Smooth muscle cell (in vitro differentiated cells): ENCODE data around the gene DLG1. TPM values are rescaled to one million over a fixed set of nuclear protein-coding genes. Genes with fewer than 3 reads are reported as not detected.
A peak's percentile ranks its signal among the peaks of the same experiment; 100 is the strongest.

Experiments
- DNase-seq: peaks from one replicate; lab custom pipeline; 2025; ENCODE audit not compliant: unreplicated experiment; lab: John Stamatoyannopoulos, UW
- H2AFZ ChIP-seq: fragments of 200-600 bp; sonication (generic); 2 replicates; pipeline ENCODE4 v1.6.0; 2016; ENCODE audit warnings: antibody characterized with exemption, low read depth, mild to moderate bottlenecking
- H3F3A ChIP-seq: fragments of 200-600 bp; sonication (generic); 2 replicates; pipeline ENCODE4 v1.6.0; 2017; ENCODE audit warnings: antibody characterized with exemption, low read depth
- H3K27ac ChIP-seq: fragments of 200-600 bp; sonication (generic); 2 replicates; pipeline ENCODE4 v1.5.1; 2016; ENCODE audit warnings: low read depth, mild to moderate bottlenecking
- H3K27me3 ChIP-seq: fragments of 200-600 bp; sonication (generic); 2 replicates; pipeline ENCODE4 v1.6.1; 2016; ENCODE audit warnings: low read depth, mild to moderate bottlenecking
- H3K36me3 ChIP-seq: fragments of 200-600 bp; sonication (generic); 2 replicates; pipeline ENCODE4 v1.5.1; 2016; ENCODE audit warnings: low read depth
- H3K4me1 ChIP-seq: fragments of 200-600 bp; sonication (generic); 2 replicates; pipeline ENCODE4 v1.5.1; 2016; ENCODE audit warnings: low read depth
- H3K4me2 ChIP-seq: fragments of 200-600 bp; sonication (generic); 2 replicates; pipeline ENCODE4 v1.6.0; 2016; ENCODE audit warnings: mild to moderate bottlenecking
- H3K4me3 ChIP-seq: fragments of 200-600 bp; sonication (generic); 2 replicates; pipeline ENCODE4 v1.5.1; 2016; ENCODE audit warnings: mild to moderate bottlenecking
- H3K79me2 ChIP-seq: fragments of 200-600 bp; sonication (generic); 2 replicates; pipeline ENCODE4 v1.6.0; 2016; ENCODE audit warnings: low read depth, mild to moderate bottlenecking
- H3K9ac ChIP-seq: fragments of 200-600 bp; sonication (generic); 2 replicates; pipeline ENCODE4 v1.6.0; 2016; ENCODE audit warnings: low read depth
- H3K9me3 ChIP-seq: fragments of 200-600 bp; sonication (generic); replicated peaks from 2 replicates; pipeline ENCODE4 v1.5.1; 2016; ENCODE audit warnings: low read depth
- H4K20me1 ChIP-seq: fragments of 200-600 bp; sonication (generic); 2 replicates; pipeline ENCODE4 v1.6.0; 2016; ENCODE audit warnings: low read depth
- WGBS: methylation state at CpG from one replicate; pipeline ENCODE4 v1.1.7; 2016; ENCODE audit warnings: low lambda C conversion rate; 5-methylcytosine and 5-hydroxymethylcytosine counted together
- polyA plus RNA-seq: library from polyadenylated mRNA; unstranded; fragments of >200 nt; fragmentation: Nextera tagmentation; extraction: Ambion mirVana; gene quantifications from 2 replicates; pipeline ENCODE4 v1.2.1, GENCODE V29; 2016
- total RNA-seq: library from RNA; depleted of rRNA; stranded (reverse); fragments of >200 nt; gene quantifications from 2 replicates; pipeline ENCODE4 v1.2.3, GENCODE V29; 2014
- TF ChIP-seq, protein P1 (sequence below): fragments of 200-600 bp; sonication (generic); IDR thresholded peaks from 2 replicates; pipeline ENCODE4 v1.5.1; 2017; ENCODE audit warnings: borderline replicate concordance, mild to moderate bottlenecking, antibody characterized with exemption; ENCODE audit not compliant: insufficient read depth, poor library complexity, severe bottlenecking

DLG1 gene
- total RNA-seq (69.0 and 118 TPM in 2 replicates), polyA plus RNA-seq (23.5 and 31.7 TPM in 2 replicates)

- H2AFZ ChIP-seq: peak within 1 kb of the TSS; percentile 78
- H3F3A ChIP-seq: peaks cover 9% of the 10 kb centered on the region
- peaks cover 43% of the 10 kb centered on the region for H3K79me2 ChIP-seq
Observed at GRCh38 chr3:197298341-197298944, at the start of gene DLG1. Gene DLG1 (minus strand): TSS chr3:197298612. CDS start chr3:197297204, 1,408 bp downstream.

GRCh38 chr3:197348014-197348413, 49.6 kb upstream of the DLG1 start:
- TF ChIP-seq, protein P1, sequence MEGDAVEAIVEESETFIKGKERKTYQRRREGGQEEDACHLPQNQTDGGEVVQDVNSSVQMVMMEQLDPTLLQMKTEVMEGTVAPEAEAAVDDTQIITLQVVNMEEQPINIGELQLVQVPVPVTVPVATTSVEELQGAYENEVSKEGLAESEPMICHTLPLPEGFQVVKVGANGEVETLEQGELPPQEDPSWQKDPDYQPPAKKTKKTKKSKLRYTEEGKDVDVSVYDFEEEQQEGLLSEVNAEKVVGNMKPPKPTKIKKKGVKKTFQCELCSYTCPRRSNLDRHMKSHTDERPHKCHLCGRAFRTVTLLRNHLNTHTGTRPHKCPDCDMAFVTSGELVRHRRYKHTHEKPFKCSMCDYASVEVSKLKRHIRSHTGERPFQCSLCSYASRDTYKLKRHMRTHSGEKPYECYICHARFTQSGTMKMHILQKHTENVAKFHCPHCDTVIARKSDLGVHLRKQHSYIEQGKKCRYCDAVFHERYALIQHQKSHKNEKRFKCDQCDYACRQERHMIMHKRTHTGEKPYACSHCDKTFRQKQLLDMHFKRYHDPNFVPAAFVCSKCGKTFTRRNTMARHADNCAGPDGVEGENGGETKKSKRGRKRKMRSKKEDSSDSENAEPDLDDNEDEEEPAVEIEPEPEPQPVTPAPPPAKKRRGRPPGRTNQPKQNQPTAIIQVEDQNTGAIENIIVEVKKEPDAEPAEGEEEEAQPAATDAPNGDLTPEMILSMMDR: no peak
- H3K79me2 ChIP-seq: no peaks in the 10 kb centered on the region
- no peak overlapping the region for H2AFZ ChIP-seq
- no peaks in the 10 kb centered on the region for H4K20me1 ChIP-seq
- H3K4me3 ChIP-seq: no peak overlapping the region
- H3K27me3 ChIP-seq: no peaks in the 10 kb centered on the region
- WGBS: 97% methylated on average over 6 of the region's 6 CpGs
- no peaks in the 10 kb centered on the region for H3K9me3 ChIP-seq
- no peak overlapping the region for H3K27ac ChIP-seq
- H3K4me1 ChIP-seq: no peaks in the 10 kb centered on the region
- no peaks in the 10 kb centered on the region for H3K36me3 ChIP-seq
- no peak overlapping the region for H3K4me2 ChIP-seq
- no peak overlapping the region for H3K9ac ChIP-seq
- H3F3A ChIP-seq: peaks cover 10% of the 10 kb centered on the region
- no peak for DNase-seq

More at GRCh38 chr3:197298341-197298944, at the start of gene DLG1:
- Histone ChIP-seq H3K9me3 (no peaks in the 10 kb centered on the region), H3K27ac (peak within 1 kb of the TSS; percentile 63), H3K9ac (peak within 1 kb of the TSS; percentile 92), H3K4me2 (peak within 1 kb of the TSS; percentile 90), H3K4me3 (peak within 1 kb of the TSS; percentile 98), H4K20me1 (peaks cover 29% of the 10 kb centered on the region), H3K36me3 (peaks cover 5% of the 10 kb centered on the region), H3K4me1 (peaks cover 26% of the 10 kb centered on the region), H3K27me3 (no peaks in the 10 kb centered on the region)
- peak; percentile 84 for DNase-seq
- TF ChIP-seq, protein P1: no peak
- WGBS: 1% methylated on average over 24 of the region's 29 CpGs

- Histone ChIP-seq H3F3A (no peaks in the 10 kb centered on the region), H3K9me3 (no peaks in the 10 kb centered on the region), H4K20me1 (no peaks in the 10 kb centered on the region), H3K4me1 (no peaks in the 10 kb centered on the region), H3K27me3 (no peaks in the 10 kb centered on the region), H2AFZ (no peak overlapping the region), H3K9ac (no peak overlapping the region), H3K79me2 (no peaks in the 10 kb centered on the region), H3K27ac (no peak overlapping the region), H3K4me2 (no peak overlapping the region), H3K36me3 (no peaks in the 10 kb centered on the region), H3K4me3 (no peak overlapping the region)
- no peak for DNase-seq
- TF ChIP-seq, protein P1: no peak
- WGBS: 27% methylated on average over 4 of the region's 4 CpGs
Observed at GRCh38 chr3:197345390-197345789, 47.0 kb upstream of the DLG1 start.
